ENCODE data around the gene CDKL5.
"Not testable (repeated sequence)": the region's sequence is repeated elsewhere in the genome, so short reads cannot be mapped to it uniquely, and the experiment has no call there.

Gene CDKL5

DNA sequence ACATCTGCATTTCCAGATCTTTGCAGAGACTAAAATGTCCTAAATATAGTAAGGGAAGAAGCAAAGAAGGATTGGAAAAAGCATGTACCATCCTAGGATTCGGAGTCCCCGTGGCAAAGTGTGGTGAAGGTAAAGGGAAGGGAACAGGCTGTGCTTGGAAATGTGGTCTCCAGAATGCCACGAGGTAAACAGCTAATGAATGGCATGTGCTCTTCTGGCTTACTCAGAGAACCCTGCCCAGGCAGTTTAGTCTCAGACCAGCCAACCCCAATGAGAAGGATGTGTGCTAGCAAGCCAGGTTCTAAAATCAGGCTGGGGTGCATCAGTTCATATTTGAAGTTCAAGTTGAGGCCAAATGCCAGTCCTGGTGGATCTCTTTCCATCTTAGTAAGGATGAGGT is 133.4 kb downstream of the CDKL5 start:
- DNase-seq (ENCODE audit: low read depth, low spot score), result no peak
- no peak overlapping the region for H3K4me3 ChIP-seq (ENCODE audit: low read length)

DNA sequence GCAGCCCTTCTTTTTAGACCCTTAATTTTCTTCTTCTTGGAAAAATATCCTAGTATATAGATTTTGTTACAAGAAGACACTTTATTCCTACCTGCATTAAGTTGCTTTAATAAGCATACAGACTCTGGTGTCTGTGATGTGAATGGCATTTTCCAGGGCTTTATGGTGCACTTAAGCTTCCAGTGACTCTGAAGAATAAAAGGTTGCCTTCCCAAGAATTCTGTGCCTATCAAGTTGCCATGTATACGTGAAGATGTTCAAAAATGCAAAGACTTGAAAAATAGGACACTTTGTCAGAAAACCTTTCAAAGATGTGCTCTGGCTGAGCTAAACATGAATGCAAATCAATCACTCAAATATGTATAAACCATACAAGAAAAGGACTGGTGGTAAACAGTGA is 135.6 kb downstream of the CDKL5 start:
- no peak for DNase-seq (ENCODE audit: low read depth, low spot score)
- no peak overlapping the region for H3K4me3 ChIP-seq (ENCODE audit: low read length)

DNA sequence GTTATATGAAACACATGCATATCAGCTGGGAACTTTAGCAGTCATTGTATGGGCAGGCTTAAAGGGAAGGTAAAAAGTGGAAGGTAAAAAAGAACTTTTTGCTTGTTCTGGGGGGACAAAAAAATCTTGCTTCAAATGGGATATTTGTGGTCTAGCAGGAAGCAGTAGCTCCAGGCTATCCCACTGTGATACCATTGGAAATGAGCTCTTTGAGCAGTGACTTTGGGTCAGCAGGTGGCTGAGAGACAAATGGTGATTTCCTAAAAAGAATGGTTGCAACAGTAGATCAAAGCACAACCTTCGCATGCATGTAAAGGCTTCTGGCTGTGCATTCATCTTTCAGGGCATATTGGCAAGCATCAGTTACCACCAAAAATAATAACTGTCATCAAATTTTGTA is 140.3 kb downstream of the CDKL5 start:
- no peak for DNase-seq (ENCODE audit: low read depth, low spot score)
- no peak overlapping the region for H3K4me3 ChIP-seq (ENCODE audit: low read length)

GRCh38 chrX:18566748-18567147 is 141.3 kb downstream of the CDKL5 start:
- H3K4me3 ChIP-seq (ENCODE audit: low read length), result no peak overlapping the region
- no peak for DNase-seq (ENCODE audit: low read depth, low spot score)

GRCh38 chrX:18573556-18573955 is 148.1 kb downstream of the CDKL5 start:
- no peak overlapping the region for H3K4me3 ChIP-seq (ENCODE audit: low read length)
- no peak for DNase-seq (ENCODE audit: low read depth, low spot score)

DNA sequence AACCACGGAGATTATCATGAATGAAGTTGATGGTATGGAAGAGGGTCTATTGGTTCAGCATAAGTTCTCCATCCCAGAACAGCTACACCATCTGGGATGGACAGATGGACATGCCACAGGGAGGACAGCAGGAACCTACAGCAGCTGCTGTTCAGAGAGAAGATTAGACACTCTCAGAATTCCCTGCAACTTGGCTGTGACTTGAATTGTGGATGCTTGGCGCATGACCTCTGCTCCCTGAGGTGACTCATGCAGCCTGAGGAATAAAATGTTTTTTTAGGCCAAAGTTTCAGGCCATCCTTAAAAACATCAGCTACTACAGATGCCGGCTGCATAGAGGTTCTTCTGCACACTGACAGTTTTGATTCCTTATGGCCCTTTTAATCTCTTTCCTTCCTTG is 149.2 kb downstream of the CDKL5 start:
- DNase-seq (ENCODE audit: low read depth, low spot score), result no peak
- H3K4me3 ChIP-seq (ENCODE audit: low read length), result no peak overlapping the region

DNA sequence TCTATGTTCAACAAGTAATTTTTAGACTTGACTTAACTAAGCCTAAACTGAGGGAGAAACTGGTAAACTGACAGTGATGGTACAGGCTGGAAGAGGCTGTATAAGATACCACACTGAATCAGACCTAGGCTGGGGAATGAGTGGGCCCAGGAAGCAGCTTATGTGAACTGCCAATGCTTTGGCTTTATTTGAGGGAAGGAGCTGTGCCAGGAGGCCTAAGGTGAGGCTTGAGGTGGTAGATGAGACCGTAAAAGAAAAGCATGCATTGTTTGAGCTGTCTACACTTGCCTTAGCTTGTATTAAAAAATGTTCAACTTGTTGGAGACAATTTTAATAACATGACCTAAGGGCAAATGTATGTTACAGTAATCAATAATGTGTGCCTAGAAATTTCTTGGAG is 150.3 kb downstream of the CDKL5 start:
- DNase-seq (ENCODE audit: low read depth, low spot score), result no peak
- no peak overlapping the region for H3K4me3 ChIP-seq (ENCODE audit: low read length)

DNA sequence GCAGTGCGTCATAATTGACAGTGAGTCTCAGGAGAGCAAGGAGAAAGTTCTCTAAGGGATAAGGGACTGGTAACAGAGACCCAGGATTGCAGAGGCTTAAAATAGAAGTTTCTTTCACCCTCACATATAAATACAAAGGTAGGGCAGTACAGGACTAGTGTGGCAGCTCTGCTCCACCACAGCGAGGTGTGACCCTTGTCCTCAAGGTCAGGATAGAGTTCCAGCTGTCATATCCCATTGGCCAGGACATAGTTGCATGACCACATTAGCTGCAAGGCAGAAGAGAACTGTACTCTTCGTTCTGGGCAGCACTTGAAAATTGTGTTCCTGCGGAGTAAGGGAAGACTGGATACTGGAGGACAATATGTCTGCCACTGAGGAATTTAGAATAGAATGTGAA is 152.0 kb downstream of the CDKL5 start:
- no peak for DNase-seq (ENCODE audit: low read depth, low spot score)
- no peak overlapping the region for H3K4me3 ChIP-seq (ENCODE audit: low read length)

- no peak for DNase-seq (ENCODE audit: low read depth, low spot score)
- no peak overlapping the region for H3K4me3 ChIP-seq (ENCODE audit: low read length)
Observed at GRCh38 chrX:18578546-18578945, 153.1 kb downstream of the CDKL5 start.

GRCh38 chrX:18579495-18579894 is 154.1 kb downstream of the CDKL5 start:
- no peak overlapping the region for H3K4me3 ChIP-seq (ENCODE audit: low read length)
- DNase-seq (ENCODE audit: low read depth, low spot score), result no peak

- no peak overlapping the region for H3K4me3 ChIP-seq (ENCODE audit: low read length)
- DNase-seq (ENCODE audit: low read depth, low spot score), result no peak
Observed at GRCh38 chrX:18582910-18583493, 157.6 kb downstream of the CDKL5 start.

DNA sequence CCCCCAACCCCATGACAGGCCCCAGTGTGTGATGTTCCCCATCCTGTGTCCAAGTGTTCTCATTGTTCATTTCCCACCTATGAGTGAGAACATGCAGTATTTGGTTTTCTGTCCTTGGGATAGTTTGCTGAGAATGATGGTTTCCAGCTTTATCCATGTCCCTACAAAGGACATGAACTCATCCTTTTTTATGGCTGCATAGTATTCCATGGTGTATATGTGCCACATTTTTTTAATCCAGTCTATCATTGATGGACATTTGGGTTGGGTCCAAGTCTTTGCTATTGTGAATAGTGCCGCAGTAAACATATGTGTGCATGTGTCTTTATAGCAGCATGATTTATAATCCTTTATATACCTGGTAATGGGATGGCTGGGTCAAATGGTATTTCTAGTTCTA is 163.9 kb downstream of the CDKL5 start:
- not testable (repeated sequence) for H3K4me3 ChIP-seq (ENCODE audit: low read length); DNase-seq (ENCODE audit: low read depth, low spot score)

DNA sequence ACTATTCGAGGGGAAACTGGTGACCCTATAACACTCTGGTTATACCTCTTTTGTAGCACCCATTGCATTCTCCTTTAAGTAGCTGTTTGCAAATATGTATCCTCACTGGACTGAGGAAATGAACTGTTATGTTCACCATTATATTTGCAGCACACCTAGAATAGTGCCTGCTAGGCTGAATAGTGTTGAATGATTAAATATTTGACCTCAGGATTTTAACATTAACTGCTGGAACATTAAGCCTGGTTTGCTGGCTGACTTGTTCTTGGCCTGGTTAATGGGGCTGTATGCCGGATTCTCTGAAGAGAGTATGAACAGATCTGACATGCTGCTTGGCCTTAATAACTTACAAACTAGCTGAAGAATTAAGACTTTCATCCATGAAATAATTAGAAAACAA is 166.4 kb downstream of the CDKL5 start:
- no peak for DNase-seq (ENCODE audit: low read depth, low spot score)
- no peak overlapping the region for H3K4me3 ChIP-seq (ENCODE audit: low read length)

- no peak overlapping the region for H3K4me3 ChIP-seq (ENCODE audit: low read length)
- DNase-seq (ENCODE audit: low read depth, low spot score), result no peak
Observed at GRCh38 chrX:18594079-18594478, 168.7 kb downstream of the CDKL5 start.

- H3K4me3 ChIP-seq (ENCODE audit: low read length), result no peak overlapping the region
- no peak for DNase-seq (ENCODE audit: low read depth, low spot score)
Observed at GRCh38 chrX:18596096-18596495, 170.7 kb downstream of the CDKL5 start.

GRCh38 chrX:18598413-18598812 is 173.0 kb downstream of the CDKL5 start:
- no peak for DNase-seq (ENCODE audit: low read depth, low spot score)
- no peak overlapping the region for H3K4me3 ChIP-seq (ENCODE audit: low read length)

GRCh38 chrX:18607966-18608365 is 182.6 kb downstream of the CDKL5 start:
- no peak for DNase-seq (ENCODE audit: low read depth, low spot score)

GRCh38 chrX:18613930-18614639 is 188.7 kb downstream of the CDKL5 start:
- DNase-seq (ENCODE audit: low read depth, low spot score), result no peak
- no peak overlapping the region for H3K4me3 ChIP-seq (ENCODE audit: low read length)

More at GRCh38 chrX:18607966-18608365, 182.6 kb downstream of the CDKL5 start:
- no peak overlapping the region for H3K4me3 ChIP-seq (ENCODE audit: low read length)

GRCh38 chrX:18616688-18617406 is 191.4 kb downstream of the CDKL5 start:
- DNase-seq (ENCODE audit: low read depth, low spot score), result no peak
- no peak overlapping the region for H3K4me3 ChIP-seq (ENCODE audit: low read length)

DNA sequence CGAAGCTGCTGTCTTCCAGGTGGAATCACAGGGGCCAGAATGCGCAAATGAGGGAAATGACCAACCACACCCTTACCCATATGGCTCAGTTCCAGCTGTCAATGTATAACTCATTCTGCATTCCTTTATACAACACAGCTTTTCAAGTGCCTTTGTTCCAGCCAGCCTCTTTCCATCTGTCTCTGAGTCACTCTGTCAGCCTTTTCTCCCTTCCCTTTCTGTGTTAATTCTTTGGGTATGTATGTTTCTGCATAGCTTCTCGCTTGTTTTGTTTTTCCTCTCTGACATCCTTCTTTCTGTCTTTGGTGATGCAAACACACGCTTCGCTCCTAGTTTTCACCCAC is 192.0 kb downstream of the CDKL5 start:
- no peak overlapping the region for H3K4me3 ChIP-seq (ENCODE audit: low read length)
- no peak for DNase-seq (ENCODE audit: low read depth, low spot score)

- DNase-seq (ENCODE audit: low read depth, low spot score), result no peak
- H3K4me3 ChIP-seq (ENCODE audit: low read length), result no peak overlapping the region
Observed at GRCh38 chrX:18619288-18619687, 193.9 kb downstream of the CDKL5 start.

All from Jurkat, Clone E6-1 (cell line).